ENCODE results near the gene ATG16L2. TPM values are rescaled to one million over a fixed set of nuclear protein-coding genes. Genes with fewer than 3 reads are reported as not detected.

ATG16L2 gene
- total RNA-seq, 2 experiments from 2014 or later = 108 to 113 TPM

DNA sequence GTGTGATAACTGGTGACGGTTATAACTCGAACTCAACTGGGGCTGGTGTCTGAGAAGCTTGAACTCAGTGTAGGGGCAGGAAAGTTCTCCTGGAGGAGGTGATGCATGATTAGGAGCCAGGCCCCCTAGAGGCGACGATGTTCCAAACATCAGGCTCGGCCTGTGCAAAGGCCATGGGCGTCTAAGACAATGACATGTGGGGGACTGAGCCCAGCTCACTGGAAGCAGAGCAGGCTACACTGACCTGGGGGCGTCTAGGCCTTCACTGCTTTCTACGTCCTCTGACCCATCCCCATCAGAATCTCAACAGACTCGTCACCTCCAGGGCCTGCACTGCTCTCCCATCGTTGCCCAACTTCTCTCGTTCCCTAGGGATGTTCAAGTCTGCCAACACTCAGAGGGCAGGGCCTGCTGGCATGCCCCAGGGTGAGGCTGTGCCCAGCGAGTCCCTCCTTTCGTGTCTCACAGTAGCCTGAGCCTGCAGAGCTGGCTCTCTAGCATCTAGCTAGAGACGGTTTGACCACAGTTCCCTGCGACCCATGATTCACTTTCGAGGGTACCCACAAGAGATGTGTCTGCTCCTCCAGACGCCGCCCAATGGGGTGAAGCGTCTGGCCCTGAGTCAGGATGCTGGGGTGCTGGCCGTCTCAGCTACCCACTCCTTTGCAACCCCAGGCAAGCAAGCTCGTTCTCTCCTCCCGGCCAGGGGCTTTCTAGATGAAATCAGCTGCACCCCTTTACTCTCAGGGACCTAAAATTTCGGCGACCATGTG is 1.1 kb upstream of the ATG16L2 start:
- peaks cover 50% of the 10 kb centered on the region for H3K36me3 Mint-ChIP-seq (ENCODE audit: low read depth)
- H3K4me1 Mint-ChIP-seq = peaks cover 51% of the 10 kb centered on the region
- ChIA-PET CTCF (interaction anchor here (0.5 to 6.0 kb wide), 17 partner anchors 9 to 364 kb away, joined by 3 to 52 read pairs (median 5); partner anchors contain the start of gene STARD10), POLR2A (interaction anchor here (1.0 kb wide), 1 partner anchor 19 kb away, joined by 5 read pairs; the partner anchor contains the start of gene STARD10)
- peak overlapping the region; percentile 95 for H3K4me3 Mint-ChIP-seq
- H3K27ac Mint-ChIP-seq = peak overlapping the region; percentile 97
- no peaks in the 10 kb centered on the region for H3K9me3 Mint-ChIP-seq
- DNase-seq = peak; percentile 75
- no peaks in the 10 kb centered on the region for H3K27me3 Mint-ChIP-seq

GRCh38 chr11:72813740-72814285 is 398 bp upstream of the ATG16L2 start:
- H3K27ac Mint-ChIP-seq = peak overlapping the region; percentile 97
- DNase-seq = peak; percentile 80
- peak overlapping the region; percentile 95 for H3K4me3 Mint-ChIP-seq
- H3K36me3 Mint-ChIP-seq (ENCODE audit: low read depth) = peaks cover 51% of the 10 kb centered on the region
- H3K9me3 Mint-ChIP-seq = no peaks in the 10 kb centered on the region
- CTCF ChIA-PET = interaction anchor here (0.5 to 6.0 kb wide), 13 partner anchors 8 to 364 kb away, joined by 3 to 52 read pairs (median 5); partner anchors contain the start of gene STARD10
- H3K4me1 Mint-ChIP-seq = peaks cover 49% of the 10 kb centered on the region
- H3K27me3 Mint-ChIP-seq = no peaks in the 10 kb centered on the region
- POLR2A ChIA-PET = interaction anchor here (1.0 kb wide), 1 partner anchor 20 kb away, joined by 5 read pairs; the partner anchor contains the start of gene STARD10

DNA sequence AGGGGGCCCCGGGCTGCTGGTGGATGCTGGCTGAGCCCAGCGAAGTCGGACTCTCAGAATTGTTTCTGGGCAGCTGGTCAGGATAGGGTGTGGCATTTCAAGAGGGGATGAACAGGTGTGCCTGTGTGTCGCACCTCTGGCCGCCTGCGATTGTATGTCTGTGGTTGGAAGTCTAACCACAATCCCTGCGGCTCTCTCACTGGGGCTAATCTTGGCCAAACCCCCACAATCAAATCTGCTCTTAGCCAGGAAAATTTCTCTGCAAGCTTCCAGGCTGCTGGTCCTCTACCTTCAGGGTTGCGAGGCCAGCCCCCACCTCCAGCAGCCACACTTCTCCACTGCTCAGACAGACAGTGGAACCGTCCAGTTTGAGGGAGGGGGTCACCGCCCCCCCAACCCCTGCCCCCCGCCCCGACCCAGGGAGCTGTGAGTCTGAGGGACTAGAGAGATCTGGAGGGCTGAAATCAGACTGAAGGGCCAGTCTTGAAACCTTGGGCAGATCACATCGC is 953 bp downstream of the ATG16L2 start:
- Mint-ChIP-seq H3K36me3 (ENCODE audit: low read depth) (peaks cover 54% of the 10 kb centered on the region), H3K4me3 (peak overlapping the region; percentile 100), H3K4me1 (peaks cover 49% of the 10 kb centered on the region), H3K9me3 (no peaks in the 10 kb centered on the region), H3K27ac (peak overlapping the region; percentile 99), H3K27me3 (no peaks in the 10 kb centered on the region)
- ChIA-PET CTCF (interaction anchor here (1.1 to 1.6 kb wide), 5 partner anchors 12 to 90 kb away, joined by 4 to 6 read pairs (median 5); partner anchors contain the start of gene STARD10), POLR2A (interaction anchor here (0.7 to 1.2 kb wide), 3 partner anchors 21 to 91 kb away, joined by 3 to 5 read pairs (median 4); partner anchors contain the start of gene STARD10)
- no peak for DNase-seq

DNA sequence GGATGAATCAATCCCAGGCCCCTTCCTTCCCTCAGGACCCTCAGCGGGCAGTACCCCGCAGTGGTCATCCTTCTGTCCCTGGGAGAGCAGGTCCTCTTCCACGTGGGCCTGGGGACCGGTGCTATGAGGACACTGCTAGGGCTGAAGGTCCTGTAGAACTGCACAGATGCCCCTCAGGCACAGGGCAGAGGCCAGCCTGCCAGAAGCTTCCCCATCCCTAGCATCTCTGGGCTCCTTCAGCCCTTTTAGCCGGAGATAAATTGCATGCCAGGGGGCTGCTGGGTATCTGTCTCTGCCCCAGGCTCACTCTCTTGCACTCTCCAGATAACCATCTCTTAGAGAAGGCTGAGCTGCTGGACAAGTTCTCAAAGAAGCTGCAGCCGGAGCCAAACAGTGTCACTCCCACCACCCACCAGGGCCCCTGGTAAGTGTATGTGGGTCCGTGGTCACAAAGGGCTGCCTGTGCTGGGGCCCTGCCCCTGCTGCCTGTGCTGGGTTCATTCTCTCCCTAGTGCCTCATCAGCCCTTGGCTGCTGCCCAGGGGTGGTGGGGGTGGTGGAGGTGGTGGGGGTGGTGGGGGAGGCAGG is 2.3 kb downstream of the ATG16L2 start:
- peak overlapping the region; percentile 100 for H3K4me3 Mint-ChIP-seq
- no peak for DNase-seq
- no peaks in the 10 kb centered on the region for H3K27me3 Mint-ChIP-seq
- H3K4me1 Mint-ChIP-seq = peaks cover 41% of the 10 kb centered on the region
- no peaks in the 10 kb centered on the region for H3K9me3 Mint-ChIP-seq
- CTCF ChIA-PET = interaction anchor here (0.9 to 1.6 kb wide), 7 partner anchors 11 to 361 kb away, joined by 3 to 6 read pairs (median 4); partner anchors contain the start of gene STARD10
- POLR2A ChIA-PET = no interaction called here
- H3K27ac Mint-ChIP-seq = peak overlapping the region; percentile 99
- H3K36me3 Mint-ChIP-seq (ENCODE audit: low read depth) = peaks cover 53% of the 10 kb centered on the region

DNA sequence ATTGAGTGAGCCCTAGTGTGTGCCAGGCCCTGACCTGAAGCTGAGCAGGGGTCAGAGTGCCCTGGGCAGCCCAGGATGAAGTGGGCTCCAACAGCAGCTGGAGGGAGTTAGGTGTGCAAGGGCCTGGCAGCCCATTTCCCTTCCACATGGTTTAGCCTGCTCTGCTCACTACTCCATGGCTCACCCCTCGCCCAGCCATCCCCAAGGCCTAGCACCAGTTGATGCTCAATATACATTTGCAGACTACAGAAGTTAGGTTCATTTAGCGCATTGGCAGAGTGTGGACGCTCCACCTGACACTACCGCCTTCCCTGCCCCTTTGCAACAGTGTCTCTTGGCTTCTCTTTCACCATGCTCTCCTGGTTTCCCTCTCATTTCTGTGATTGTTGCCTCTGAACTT is 3.8 kb downstream of the ATG16L2 start:
- H3K36me3 Mint-ChIP-seq (ENCODE audit: low read depth) = peaks cover 46% of the 10 kb centered on the region
- CTCF ChIA-PET = interaction anchor here (0.6 to 1.6 kb wide), 3 partner anchors 10 to 93 kb away, joined by 3 to 5 read pairs (median 3); no protein-coding TSS in a partner anchor
- H3K27ac Mint-ChIP-seq = no peak overlapping the region

DNA sequence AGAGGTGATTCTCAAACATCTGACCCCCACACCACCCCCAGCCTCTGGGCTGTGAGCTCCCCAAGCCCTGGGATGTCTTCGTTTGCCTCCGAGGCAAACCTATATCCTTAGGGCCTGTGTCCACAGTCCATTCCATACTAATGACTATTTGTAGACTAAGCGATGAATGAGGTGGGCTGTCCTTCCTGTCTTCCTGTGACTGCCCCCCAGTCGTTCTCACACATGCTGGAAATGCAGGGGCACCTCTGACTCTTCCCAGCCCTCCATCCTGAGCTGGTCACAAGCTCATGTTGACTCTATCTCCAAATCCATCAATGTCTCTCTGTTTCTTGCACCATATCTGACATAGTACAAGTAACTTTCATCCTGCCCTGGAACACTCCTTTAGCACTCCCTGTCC is 4.8 kb downstream of the ATG16L2 start:
- DNase-seq = no peak
- H3K4me3 Mint-ChIP-seq = no peak overlapping the region
- ChIA-PET POLR2A (interaction anchor here (0.9 kb wide), 1 partner anchor 9 kb away, joined by 3 read pairs; no protein-coding TSS in a partner anchor), CTCF (interaction anchor here (0.6 to 1.5 kb wide), 4 partner anchors 11 to 950 kb away, joined by 3 to 4 read pairs (median 4); partner anchors contain the start of gene STARD10)
- peaks cover 50% of the 10 kb centered on the region for H3K36me3 Mint-ChIP-seq (ENCODE audit: low read depth)
- peak overlapping the region; percentile 6 for H3K27ac Mint-ChIP-seq
- H3K9me3 Mint-ChIP-seq = no peaks in the 10 kb centered on the region
- H3K4me1 Mint-ChIP-seq = peaks cover 26% of the 10 kb centered on the region
- H3K27me3 Mint-ChIP-seq = no peaks in the 10 kb centered on the region

More for the DNA sequence above, 3.8 kb downstream of the ATG16L2 start:
- Mint-ChIP-seq H3K4me1 (peaks cover 29% of the 10 kb centered on the region), H3K9me3 (no peaks in the 10 kb centered on the region), H3K27me3 (no peaks in the 10 kb centered on the region), H3K4me3 (peak overlapping the region; percentile 1)
- no peak for DNase-seq
- POLR2A ChIA-PET = no interaction called here

GRCh38 chr11:72820439-72821139 is 6.4 kb downstream of the ATG16L2 start:
- Mint-ChIP-seq H3K36me3 (ENCODE audit: low read depth) (peaks cover 54% of the 10 kb centered on the region), H3K4me3 (no peak overlapping the region), H3K27ac (no peak overlapping the region), H3K9me3 (no peaks in the 10 kb centered on the region), H3K4me1 (peaks cover 30% of the 10 kb centered on the region), H3K27me3 (no peaks in the 10 kb centered on the region)
- CTCF ChIA-PET = interaction anchor here (1.5 to 2.7 kb wide), 2 partner anchors 8 to 27 kb away, joined by 3 to 9 read pairs; partner anchors contain the start of gene STARD10
- POLR2A ChIA-PET = no interaction called here
- no peak for DNase-seq

DNA sequence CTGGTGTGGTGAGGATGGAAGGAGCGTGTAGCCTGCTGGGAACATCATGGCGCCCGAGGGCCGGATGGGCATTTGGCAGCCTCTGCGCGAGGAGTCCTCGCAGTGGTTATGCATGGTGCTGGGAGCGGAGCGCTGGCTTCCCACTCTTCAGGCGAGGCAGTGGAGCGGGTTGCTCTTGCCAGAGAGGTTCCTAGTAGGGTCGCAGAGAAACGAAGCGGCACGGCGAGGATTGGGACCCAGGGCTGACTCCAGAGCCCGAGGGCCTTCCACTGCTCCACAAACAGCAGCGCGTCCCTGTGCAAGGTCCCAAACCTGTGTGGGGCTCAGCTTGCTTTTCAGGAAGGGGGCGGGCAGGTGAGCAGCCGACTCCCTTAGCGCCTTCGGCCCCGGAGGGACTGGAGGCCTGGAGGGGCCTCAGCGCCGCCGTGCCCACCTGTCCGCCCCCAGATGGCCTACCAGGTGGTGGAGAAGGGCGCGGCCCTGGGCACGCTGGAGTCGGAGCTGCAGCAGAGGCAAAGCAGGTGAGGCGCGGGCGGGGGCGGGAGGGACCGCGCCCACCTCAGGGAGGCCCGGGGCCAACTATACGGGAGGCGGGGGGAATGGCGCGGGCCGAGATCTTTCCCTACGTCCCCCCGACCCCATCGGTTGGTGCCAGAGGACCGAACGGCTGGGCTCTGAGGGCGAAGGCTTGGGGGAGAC is 7.2 kb downstream of the ATG16L2 start:
- peaks cover 22% of the 10 kb centered on the region for H3K4me1 Mint-ChIP-seq
- POLR2A ChIA-PET = no interaction called here
- H3K27ac Mint-ChIP-seq = no peak overlapping the region
- H3K27me3 Mint-ChIP-seq = no peaks in the 10 kb centered on the region
- H3K4me3 Mint-ChIP-seq = no peak overlapping the region
- no peak for DNase-seq
- peaks cover 49% of the 10 kb centered on the region for H3K36me3 Mint-ChIP-seq (ENCODE audit: low read depth)
- CTCF ChIA-PET = interaction anchor here (1.5 to 2.7 kb wide), 3 partner anchors 8 to 27 kb away, joined by 3 to 9 read pairs (median 4); partner anchors contain the start of gene STARD10
- no peaks in the 10 kb centered on the region for H3K9me3 Mint-ChIP-seq

DNA sequence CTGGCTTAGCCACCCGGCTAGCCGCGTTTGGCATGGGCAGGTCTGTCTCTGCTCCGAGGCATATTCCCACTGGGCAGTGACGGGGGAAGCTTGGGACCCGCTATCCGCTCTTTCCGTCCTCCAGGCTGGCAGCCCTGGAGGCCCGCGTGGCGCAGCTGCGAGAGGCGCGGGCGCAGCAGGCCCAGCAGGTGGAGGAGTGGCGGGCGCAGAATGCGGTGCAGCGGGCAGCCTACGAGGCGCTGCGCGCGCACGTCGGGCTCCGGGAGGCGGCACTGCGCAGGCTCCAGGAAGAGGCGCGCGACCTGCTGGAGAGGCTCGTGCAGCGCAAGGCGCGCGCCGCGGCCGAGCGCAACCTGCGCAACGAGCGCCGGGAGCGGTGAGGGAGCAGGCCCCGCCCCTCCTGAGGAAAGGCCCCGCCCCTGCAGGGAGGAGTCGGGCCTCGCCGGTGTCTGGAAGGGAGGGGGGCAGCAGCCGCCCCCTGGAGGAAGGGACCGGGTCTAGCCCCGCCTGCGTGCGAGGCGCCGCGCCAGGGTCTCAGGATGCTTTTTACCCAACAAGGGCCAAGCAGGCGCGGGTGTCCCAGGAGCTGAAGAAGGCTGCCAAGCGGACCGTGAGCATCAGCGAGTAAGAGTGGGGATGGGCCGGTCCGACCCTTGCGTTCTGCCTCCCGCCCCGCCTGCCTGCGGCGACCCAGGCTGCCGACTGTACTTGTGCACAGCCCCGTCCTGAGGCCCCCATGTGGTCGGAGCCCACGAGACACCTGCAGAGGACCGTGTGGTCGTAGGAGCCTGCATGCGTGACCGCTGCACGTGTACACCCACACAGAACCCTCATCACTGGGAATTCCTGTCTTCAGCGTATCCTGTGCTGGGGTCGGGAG is 7.9 kb downstream of the ATG16L2 start:
- H3K27me3 Mint-ChIP-seq = no peaks in the 10 kb centered on the region
- DNase-seq = peak; percentile 69
- ChIA-PET POLR2A (no interaction called here), CTCF (interaction anchor here (1.3 to 2.7 kb wide), 4 partner anchors 9 to 40 kb away, joined by 3 to 9 read pairs (median 4); partner anchors contain the start of gene STARD10)
- no peaks in the 10 kb centered on the region for H3K9me3 Mint-ChIP-seq
- peaks cover 47% of the 10 kb centered on the region for H3K36me3 Mint-ChIP-seq (ENCODE audit: low read depth)
- peaks cover 23% of the 10 kb centered on the region for H3K4me1 Mint-ChIP-seq
- no peak overlapping the region for H3K4me3 Mint-ChIP-seq
- H3K27ac Mint-ChIP-seq = no peak overlapping the region

DNA sequence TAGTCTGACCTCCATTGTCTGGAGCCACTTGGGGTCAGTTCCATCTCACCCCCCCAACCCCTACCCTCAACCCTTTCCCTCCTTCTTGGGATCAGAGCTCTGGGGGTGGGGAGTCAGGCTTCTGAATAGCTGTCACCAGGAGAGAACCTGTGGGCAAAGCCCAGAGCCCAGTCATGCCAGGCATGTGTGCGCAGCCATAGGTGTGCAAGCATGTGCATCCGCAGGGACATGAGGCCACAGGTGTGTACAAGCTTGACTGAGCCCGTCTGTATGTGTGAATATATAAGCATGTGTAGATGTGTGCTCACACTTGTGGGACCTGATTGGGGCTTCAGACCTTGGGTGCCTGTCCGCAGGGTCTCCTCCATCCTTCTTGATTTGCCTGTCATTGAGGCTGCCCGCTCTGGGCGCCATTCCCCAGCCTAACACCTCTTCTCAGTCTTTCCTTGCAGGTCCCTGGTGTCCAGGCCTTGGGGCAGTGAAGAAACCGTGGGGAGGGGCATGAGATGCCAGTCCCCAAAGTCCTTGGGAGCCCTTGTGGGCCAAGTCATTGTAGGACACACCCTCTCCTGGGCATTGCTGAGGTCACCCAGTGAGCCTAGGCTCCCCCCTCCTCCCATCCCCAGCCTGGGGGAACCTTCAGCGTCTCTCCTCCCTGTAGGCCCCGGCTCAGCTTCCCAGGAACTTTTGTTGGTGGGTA is 9.0 kb downstream of the ATG16L2 start:
- Mint-ChIP-seq H3K9me3 (no peaks in the 10 kb centered on the region), H3K27me3 (no peaks in the 10 kb centered on the region), H3K4me1 (peaks cover 26% of the 10 kb centered on the region)

More for the DNA sequence above, 9.0 kb downstream of the ATG16L2 start:
- DNase-seq = no peak
- CTCF ChIA-PET = interaction anchor here (1.3 to 2.7 kb wide), 4 partner anchors 9 to 41 kb away, joined by 3 to 9 read pairs (median 4); no protein-coding TSS in a partner anchor
- Mint-ChIP-seq H3K4me3 (no peak overlapping the region), H3K27ac (no peak overlapping the region), H3K36me3 (ENCODE audit: low read depth) (peaks cover 39% of the 10 kb centered on the region)
- POLR2A ChIA-PET = no interaction called here
